Measurements from ENCODE around the gene TTLL7.

The TTLL7 gene

DNA sequence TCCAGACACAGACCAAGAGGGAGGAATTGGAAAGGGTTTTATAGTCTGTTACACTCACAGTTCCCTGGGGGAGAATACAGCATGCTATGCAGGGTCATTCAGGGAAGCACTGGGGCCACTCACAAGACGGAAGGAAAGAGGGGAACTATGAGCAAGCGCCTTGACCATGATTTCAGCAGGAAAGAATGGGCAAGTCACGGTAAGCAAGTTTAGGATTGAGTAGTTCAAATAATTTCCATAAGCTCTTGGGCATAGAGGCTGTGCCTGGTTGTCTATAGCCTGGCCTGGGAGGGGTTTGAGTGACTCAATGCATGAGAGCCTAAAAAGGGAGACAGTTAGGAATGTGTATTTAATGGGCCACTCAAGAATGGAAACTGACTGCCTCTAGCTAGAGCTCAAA, 176.7 kb downstream of the TTLL7 start:
- DNase-seq (ENCODE audit: low read depth, low spot score) = no peak

DNA sequence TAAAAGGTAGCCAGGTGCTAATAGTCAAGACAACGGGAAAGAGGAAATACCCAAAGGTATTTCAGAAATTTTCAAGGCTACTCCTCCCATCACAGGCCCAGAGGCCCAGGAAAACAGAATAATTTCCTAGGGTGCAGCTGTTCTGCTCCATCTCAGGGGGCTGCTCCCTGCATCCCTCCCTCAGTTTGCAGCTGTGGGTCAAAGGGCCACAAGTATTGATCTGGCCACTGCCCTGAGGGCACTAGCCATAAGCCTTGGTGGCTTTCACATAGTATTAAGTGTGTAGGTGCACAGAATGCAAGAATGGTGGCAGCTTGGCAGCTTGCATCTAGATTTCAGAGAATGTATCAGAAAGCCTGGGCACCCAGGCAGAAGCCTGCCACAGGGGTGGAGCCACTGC, 179.5 kb downstream of the TTLL7 start:
- no peak for DNase-seq (ENCODE audit: low read depth, low spot score)

DNA sequence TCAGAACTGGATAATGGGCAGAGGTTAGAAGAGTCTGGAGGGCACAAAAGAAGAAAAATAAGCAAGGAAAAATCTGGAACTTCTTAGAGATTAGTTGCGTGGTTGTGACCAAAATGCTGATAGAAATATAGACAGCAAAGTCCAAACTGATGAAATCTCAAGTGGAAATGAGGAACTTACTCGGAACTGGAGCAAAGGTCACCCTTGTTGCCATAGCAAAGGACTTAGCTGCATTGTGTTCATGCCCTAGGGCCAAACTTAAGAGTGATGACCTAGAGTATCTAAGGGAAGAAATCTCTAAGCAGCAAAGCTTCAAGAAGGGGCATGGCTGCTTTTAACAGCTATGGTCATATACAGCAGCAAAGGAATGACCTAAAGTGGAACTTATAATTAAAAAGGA, 180.0 kb downstream of the TTLL7 start:
- DNase-seq (ENCODE audit: low read depth, low spot score) = no peak

GRCh38 chr1:83816836-83817235, 182.1 kb downstream of the TTLL7 start:
- DNase-seq (ENCODE audit: low read depth, low spot score) = no peak

DNA sequence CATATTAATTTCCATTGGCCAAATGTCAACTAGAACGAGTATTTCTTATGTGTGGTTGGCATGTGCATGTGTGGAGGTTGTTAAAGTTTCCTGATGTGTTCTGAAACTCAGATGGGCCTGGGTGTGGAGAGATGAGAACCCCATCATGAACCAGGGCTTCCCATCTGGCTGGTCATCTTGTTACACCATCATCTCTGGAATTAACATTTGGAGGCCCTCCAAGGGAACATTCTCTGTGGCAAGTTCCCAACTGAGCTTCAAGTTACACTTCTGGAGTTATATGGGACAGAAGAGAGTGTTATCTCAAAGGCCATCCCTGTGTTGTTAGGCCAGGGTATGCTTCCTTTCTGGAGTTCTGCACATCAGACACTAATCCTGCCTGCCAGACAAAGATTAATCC, 183.6 kb downstream of the TTLL7 start:
- DNase-seq (ENCODE audit: low read depth, low spot score) = no peak

Data from brain pericyte (primary cell).